GM06990 (cell line): Measurements from ENCODE around the gene FRMD4A.

Experiments used
- DNase-seq: peaks from one replicate; pipeline ENCODE4 v3.0.0-alpha.2; 2011; ENCODE audit not compliant: insufficient read length; ENCODE audit errors: extremely low read depth
- H3K27me3 ChIP-seq: replicated peaks from 2 replicates; pipeline ENCODE4 v1.6.0; 2011; ENCODE audit warnings: low read length; ENCODE audit not compliant: control insufficient read depth, insufficient read depth
- H3K36me3 ChIP-seq: 2 replicates; pipeline ENCODE4 v1.5.1; 2011; ENCODE audit warnings: low read length; ENCODE audit not compliant: control insufficient read depth, insufficient read depth
- H3K4me3 ChIP-seq: replicated peaks from 2 replicates; pipeline ENCODE4 v1.5.1; 2011; ENCODE audit warnings: low read depth, mild to moderate bottlenecking, control low read depth, low read length
- TF ChIP-seq, protein P1 (sequence below): IDR thresholded peaks from 2 replicates; pipeline ENCODE4 v1.5.1; 2011; ENCODE audit warnings: low read length, control low read depth, mild to moderate bottlenecking, inconsistent platforms; ENCODE audit not compliant: insufficient read depth, poor library complexity, severe bottlenecking

Gene FRMD4A

GRCh38 chr10:13815756-13816155 lies 515.0 kb downstream of the FRMD4A start:
- no peak for DNase-seq

DNA sequence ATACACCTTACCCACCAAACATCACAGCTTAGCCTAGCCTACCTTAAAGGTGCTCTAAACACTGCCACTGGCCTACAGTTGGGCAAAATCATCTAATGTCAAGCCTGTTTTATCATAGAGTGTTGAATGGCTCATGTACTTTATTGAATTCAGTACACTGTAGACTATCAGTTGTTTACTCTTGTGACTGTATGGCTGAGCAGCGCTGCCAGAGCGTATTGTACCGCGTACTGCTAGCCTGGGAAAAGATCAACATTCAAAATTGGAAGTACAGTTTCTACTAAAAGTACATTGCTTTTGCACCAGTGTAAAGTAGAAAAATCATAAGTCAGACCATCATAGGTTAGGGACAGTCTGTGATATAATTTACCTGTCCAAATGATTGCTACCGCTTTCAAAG lies 517.2 kb downstream of the FRMD4A start:
- DNase-seq: no peak
- Histone ChIP-seq H3K27me3 (no peaks in the 10 kb centered on the region), H3K4me3 (no peak overlapping the region), H3K36me3 (peaks cover 2% of the 10 kb centered on the region)
- TF ChIP-seq, protein P1, sequence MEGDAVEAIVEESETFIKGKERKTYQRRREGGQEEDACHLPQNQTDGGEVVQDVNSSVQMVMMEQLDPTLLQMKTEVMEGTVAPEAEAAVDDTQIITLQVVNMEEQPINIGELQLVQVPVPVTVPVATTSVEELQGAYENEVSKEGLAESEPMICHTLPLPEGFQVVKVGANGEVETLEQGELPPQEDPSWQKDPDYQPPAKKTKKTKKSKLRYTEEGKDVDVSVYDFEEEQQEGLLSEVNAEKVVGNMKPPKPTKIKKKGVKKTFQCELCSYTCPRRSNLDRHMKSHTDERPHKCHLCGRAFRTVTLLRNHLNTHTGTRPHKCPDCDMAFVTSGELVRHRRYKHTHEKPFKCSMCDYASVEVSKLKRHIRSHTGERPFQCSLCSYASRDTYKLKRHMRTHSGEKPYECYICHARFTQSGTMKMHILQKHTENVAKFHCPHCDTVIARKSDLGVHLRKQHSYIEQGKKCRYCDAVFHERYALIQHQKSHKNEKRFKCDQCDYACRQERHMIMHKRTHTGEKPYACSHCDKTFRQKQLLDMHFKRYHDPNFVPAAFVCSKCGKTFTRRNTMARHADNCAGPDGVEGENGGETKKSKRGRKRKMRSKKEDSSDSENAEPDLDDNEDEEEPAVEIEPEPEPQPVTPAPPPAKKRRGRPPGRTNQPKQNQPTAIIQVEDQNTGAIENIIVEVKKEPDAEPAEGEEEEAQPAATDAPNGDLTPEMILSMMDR: no peak

More at GRCh38 chr10:13815756-13816155, 515.0 kb downstream of the FRMD4A start:
- Histone ChIP-seq H3K27me3 (no peaks in the 10 kb centered on the region), H3K4me3 (no peak overlapping the region), H3K36me3 (peaks cover 1% of the 10 kb centered on the region; the same call in 1 of the 2 replicates)
- TF ChIP-seq, protein P1: no peak

DNA sequence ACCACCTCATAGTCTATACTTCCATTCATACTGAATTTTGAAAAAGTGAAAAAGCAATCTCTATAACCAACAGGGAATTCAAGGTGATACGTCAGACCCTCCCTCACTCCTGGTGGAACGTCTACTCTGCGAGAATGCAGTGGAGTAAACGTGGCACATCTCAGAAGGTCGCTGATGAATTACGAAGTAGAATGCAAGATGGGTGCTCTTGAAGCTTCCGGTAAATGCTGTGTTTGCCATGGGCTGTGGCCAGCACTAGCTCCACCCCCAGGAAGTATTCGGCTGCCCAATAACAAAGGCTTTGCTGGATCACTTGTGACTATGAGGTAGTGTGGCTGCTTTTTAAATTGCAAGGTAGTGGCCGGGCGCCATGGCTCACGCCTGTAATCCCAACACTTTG lies 517.9 kb downstream of the FRMD4A start:
- Histone ChIP-seq H3K4me3 (no peak overlapping the region), H3K36me3 (peaks cover 2% of the 10 kb centered on the region), H3K27me3 (no peaks in the 10 kb centered on the region)
- TF ChIP-seq, protein P1: no peak
- no peak for DNase-seq

DNA sequence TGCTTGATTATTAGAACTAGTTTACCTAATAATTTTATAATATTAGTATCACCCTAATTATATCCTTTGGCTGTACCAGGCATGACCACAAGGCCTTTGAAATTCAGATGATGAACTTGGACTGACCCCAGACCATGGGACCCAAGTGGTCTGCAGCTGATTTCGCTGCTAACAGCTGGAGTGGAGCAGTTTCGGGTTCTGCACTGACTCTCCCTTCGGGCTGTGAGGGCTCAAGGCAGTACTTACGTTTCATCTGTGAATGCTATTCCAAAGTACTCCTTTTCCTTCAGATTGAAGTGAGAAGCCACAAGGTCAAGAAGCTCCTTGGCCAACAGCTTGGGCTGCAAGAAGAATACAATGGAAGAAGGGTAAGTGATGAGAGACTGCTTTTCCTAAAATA lies 520.2 kb downstream of the FRMD4A start:
- Histone ChIP-seq H3K36me3 (peaks cover 2% of the 10 kb centered on the region), H3K4me3 (no peak overlapping the region), H3K27me3 (no peaks in the 10 kb centered on the region)
- DNase-seq: no peak
- TF ChIP-seq, protein P1: no peak

DNA sequence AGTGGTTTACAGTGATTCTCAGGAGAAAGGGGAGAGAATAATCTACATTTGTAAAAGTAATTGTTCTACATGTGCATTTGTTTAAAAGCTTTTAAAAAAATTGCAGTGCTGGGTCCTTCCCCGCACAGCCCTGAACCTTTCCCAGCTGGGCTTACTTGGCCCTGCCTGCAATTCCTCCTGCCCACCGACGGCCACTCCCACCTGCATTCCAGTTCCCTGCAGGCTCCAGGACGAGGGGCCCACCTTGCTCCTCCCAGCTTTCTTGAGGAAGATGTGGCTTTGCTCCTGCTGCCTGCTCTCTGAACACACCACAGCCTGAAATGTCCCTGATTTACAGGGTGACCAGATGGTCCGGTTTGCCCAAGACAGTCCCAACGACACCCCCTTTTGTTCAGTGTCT lies 521.3 kb downstream of the FRMD4A start:
- no peaks in the 10 kb centered on the region for H3K27me3 ChIP-seq
- H3K4me3 ChIP-seq: no peak overlapping the region
- peaks cover 2% of the 10 kb centered on the region for H3K36me3 ChIP-seq
- TF ChIP-seq, protein P1: no peak
- no peak for DNase-seq

DNA sequence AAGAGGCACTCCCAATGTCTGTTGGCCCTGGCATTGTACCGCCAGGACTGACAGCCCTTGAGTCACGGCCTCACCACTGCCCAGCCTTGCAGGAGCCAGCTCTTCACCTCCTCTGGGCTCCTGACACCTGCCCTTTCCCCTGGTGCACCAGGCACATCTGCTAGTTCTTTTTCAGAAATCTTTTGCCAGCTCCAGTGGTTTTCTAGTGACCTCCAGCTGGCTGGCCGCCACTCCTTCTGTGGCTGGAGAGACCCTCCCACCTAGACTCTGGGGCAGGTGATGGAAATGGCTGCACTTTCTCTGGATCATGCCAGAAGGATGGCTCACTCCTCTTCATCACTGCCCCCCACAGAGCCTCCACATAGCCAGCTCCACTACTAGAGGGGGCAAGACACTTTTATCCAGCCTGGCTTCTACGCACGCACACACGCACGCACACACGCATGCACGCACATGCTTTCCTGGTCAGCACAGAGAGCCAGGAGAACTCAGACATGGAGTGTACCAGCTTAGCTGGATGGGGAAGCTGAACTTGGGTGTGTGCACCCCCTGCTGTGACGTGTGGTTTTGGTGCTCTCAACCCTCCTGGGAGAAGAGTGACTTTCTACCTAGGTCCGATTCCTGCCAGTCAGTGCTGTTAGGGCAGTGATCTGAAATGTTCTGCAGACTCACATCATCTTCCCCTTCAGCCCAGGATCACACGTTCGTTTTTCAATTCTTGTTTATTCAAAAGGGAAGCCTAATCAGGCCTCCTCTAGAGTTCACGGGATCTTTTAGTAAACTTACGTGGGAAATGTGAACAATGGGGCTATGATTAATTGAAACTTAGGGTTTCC lies 522.0 kb downstream of the FRMD4A start:
- Histone ChIP-seq H3K36me3 (peaks cover 2% of the 10 kb centered on the region), H3K4me3 (no peak overlapping the region), H3K27me3 (no peaks in the 10 kb centered on the region)
- TF ChIP-seq, protein P1: no peak
- DNase-seq: no peak
